GM12872 (cell line): ENCODE measurements around the gene EBF4.

ENCODE experiments used
- CTCF ChIP-seq: IDR thresholded peaks from 3 replicates; pipeline ENCODE4 v1.5.1; 2011; ENCODE audit warnings: low read depth, mild to moderate bottlenecking, low read length, moderate library complexity; ENCODE audit not compliant: insufficient read depth

The EBF4 gene

GRCh38 chr20:2798814-2799213 lies 106.2 kb downstream of the EBF4 start:
- no peak for TF ChIP-seq CTCF

GRCh38 chr20:2799271-2799670 lies 106.7 kb downstream of the EBF4 start:
- no peak for TF ChIP-seq CTCF

DNA sequence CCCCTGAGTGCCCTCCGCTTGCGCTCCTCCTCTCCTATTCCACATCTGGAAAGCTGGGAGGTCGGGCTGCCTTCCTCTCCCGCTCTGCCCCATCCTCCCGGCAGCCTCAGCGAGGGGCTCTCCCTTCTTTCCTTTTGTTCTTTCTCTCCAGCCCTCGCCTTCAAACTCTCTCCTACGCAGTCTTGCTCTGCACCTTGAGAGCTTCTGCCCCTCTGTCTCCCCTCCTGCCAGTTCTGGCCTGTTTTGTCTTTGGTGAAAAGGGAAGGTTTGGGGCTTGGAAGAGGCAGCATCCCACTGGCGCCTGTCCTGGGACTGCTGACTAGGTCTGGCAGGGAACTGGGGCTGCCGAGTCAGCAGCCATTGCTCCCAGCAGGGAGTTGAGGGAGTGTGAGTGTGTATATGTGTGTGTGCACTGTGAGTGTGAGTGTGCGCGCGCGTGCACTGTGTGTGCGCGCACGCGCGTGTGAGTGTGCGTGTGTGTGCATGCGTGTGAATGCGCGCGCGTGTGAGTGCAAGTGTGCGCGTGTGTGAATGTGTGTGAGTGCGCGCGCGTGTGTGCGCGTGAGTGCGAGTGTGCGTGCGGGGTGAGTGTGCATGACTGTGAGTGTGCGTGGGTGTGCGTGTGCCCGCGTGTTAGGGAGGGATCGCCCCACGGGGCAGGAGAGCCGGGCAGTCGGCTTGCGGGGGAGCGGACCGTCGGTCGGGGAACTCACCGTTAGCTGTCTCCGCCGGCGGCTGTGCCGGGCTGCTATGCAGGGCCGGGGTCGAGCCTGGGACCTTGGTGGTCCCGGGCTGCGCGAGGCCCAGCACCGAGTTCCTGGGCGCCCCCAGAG lies 107.3 kb downstream of the EBF4 start:
- TF ChIP-seq CTCF = no peak

- TF ChIP-seq CTCF = peak; percentile 51
These were observed 108.1 kb downstream of the EBF4 start, which contains the start of gene CPXM1 for GRCh38 chr20:2800521-2801285. TSS of gene CPXM1 (minus strand) at chr20:2800627. CDS start at chr20:2800572, 55 bp downstream.

DNA sequence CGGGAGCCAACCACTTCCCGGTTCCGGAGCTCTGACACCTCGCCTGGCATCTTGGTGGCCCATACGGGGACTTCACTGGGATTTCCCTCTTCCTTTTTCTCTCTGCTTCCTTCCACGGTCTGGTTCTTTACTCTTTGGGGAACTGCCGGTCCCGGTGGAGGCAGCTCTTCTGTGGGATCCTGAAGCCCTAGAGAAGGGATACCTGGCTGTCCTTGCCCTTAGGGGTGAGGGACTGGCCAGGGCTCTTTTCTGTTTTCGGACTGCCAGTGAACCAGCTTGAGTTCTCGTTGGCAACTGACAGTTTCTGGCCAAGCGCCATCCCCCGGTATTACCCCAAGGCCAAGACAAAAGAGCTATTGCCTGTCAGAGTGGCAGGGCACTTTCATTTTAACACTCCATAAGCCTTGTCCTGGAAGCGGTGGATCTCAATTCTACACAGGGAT lies 108.7 kb downstream of the EBF4 start:
- no peak for TF ChIP-seq CTCF

DNA sequence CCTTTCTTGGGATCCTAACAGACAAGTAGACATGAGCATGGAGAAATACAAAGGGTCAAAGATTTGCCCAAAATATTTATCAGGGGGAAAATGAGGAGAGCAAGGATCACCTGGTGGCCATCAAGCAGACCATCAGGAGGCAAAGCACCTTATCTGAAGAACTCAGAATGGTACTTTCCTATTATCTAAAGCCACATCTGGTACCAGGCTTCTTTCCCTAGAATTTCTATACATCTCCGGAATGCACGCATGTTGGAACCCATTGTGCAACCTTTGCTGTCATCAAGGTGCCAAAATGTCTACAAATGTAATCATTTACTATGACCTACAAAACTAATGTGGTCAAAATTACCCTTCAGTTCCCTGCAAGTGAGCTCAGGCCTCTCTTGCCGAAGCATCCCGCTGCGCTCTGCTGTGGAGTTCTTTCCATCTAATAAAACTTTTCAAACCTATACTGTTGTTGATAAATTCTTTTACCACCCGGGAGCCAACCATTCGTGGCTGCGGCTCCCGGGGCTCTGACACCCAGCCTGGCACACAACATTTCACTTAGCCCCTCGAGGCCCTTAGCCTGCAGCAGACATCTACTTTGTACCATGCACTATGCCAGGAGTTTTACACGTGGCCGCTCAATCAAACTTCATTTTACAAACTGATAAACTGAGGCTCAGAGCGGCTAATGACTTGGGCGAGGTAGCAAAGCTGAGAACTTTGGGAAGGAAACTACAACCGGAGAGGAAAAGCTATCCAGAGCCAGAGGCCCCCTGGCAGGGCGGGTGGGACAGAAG lies 111.7 kb downstream of the EBF4 start:
- no peak for TF ChIP-seq CTCF
